LNCaP clone FGC (cell line): ENCODE data around the gene PLK1.

Experiments
- DNase-seq: peaks from one replicate; pipeline ENCODE4 v3.0.0-alpha.2; 2011; ENCODE audit warnings: low read depth
- H3K4me3 ChIP-seq: 2 replicates; pipeline ENCODE4 v1.5.1; 2011; ENCODE audit warnings: mild to moderate bottlenecking, low read depth, low read length, control low read depth
- CTCF ChIP-seq: IDR thresholded peaks from 2 replicates; pipeline ENCODE4 v1.5.1; 2012; ENCODE audit warnings: mild to moderate bottlenecking; ENCODE audit not compliant: control insufficient read depth, insufficient read depth; ENCODE audit errors: extremely low read depth

PLK1 gene

GRCh38 chr16:23702951-23703350, 24.3 kb downstream of the PLK1 start:
- DNase-seq = no peak
- H3K4me3 ChIP-seq = no peak overlapping the region
- TF ChIP-seq CTCF = no peak

- no peak overlapping the region for H3K4me3 ChIP-seq
- DNase-seq = no peak
- TF ChIP-seq CTCF = no peak
Measured at GRCh38 chr16:23704772-23705516, 26.3 kb downstream of the PLK1 start.

- no peak for DNase-seq
- no peak overlapping the region for H3K4me3 ChIP-seq
- no peak for TF ChIP-seq CTCF
Measured at GRCh38 chr16:23705517-23705902, 26.8 kb downstream of the PLK1 start.

GRCh38 chr16:23706439-23706838, 27.8 kb downstream of the PLK1 start:
- DNase-seq = no peak
- no peak overlapping the region for H3K4me3 ChIP-seq
- no peak for TF ChIP-seq CTCF

- TF ChIP-seq CTCF = no peak
- no peak for DNase-seq
- H3K4me3 ChIP-seq = no peak overlapping the region
Measured at GRCh38 chr16:23709536-23709935, 30.8 kb downstream of the PLK1 start.

- no peak for DNase-seq
- no peak for TF ChIP-seq CTCF
- H3K4me3 ChIP-seq = no peak overlapping the region
Measured at GRCh38 chr16:23710008-23710407, 31.3 kb downstream of the PLK1 start.

- no peak for DNase-seq
- TF ChIP-seq CTCF = no peak
- no peak overlapping the region for H3K4me3 ChIP-seq
Measured at GRCh38 chr16:23710504-23710903, 31.8 kb downstream of the PLK1 start.
